Astrocyte of the spinal cord (primary cell): ENCODE results near the gene BTBD8.
"Not testable (repeated sequence)": the region's sequence is repeated elsewhere in the genome, so short reads cannot be mapped to it uniquely, and the experiment has no call there.

Experiments used
- DNase-seq: peaks from one replicate; pipeline ENCODE4 v3.0.0; 2011; ENCODE audit warnings: low read depth, low spot score
- H3K4me3 ChIP-seq: 2 replicates; pipeline ENCODE4 v1.5.1; 2011; ENCODE audit warnings: low read depth, mild to moderate bottlenecking, low read length, moderate library complexity
- CTCF ChIP-seq: IDR thresholded peaks from 2 replicates; pipeline ENCODE4 v1.5.1; 2012; ENCODE audit warnings: low read depth, mild to moderate bottlenecking, low read length, inconsistent platforms
- in situ Hi-C: cut with HindIII; loops from 2 replicates; pipeline ENCODE4 v1.10.0; 2017; ENCODE audit warnings: low sequenced_read_pairs

BTBD8 gene

GRCh38 chr1:92075311-92075710 lies 4.8 kb upstream of the BTBD8 start, which contains the start of gene SETSIP:
Gene SETSIP, minus strand, starts transcription at chr1:92075411. Its CDS starts 0 bp downstream, at chr1:92075411.
- DNase-seq = no peak
- no peak for TF ChIP-seq CTCF
- no peak within 1 kb of the TSS for H3K4me3 ChIP-seq
- in situ Hi-C loops = no loop called here

GRCh38 chr1:92076363-92076762 lies 3.8 kb upstream of the BTBD8 start:
- TF ChIP-seq CTCF = no peak
- DNase-seq = no peak
- in situ Hi-C loops = no loop called here
- H3K4me3 ChIP-seq = no peak overlapping the region

GRCh38 chr1:92078077-92078476 lies 2.1 kb upstream of the BTBD8 start:
- H3K4me3 ChIP-seq, in situ Hi-C loops, DNase-seq: not testable (repeated sequence)

GRCh38 chr1:92079441-92079840 lies 704 bp upstream of the BTBD8 start:
- TF ChIP-seq CTCF = no peak
- in situ Hi-C loops = no loop called here
- no peak overlapping the region for H3K4me3 ChIP-seq
- no peak for DNase-seq

- H3K4me3 ChIP-seq = peak overlapping the region; percentile 85
- no peak for TF ChIP-seq CTCF
- DNase-seq = no peak
- in situ Hi-C loops = no loop called here
Measured at GRCh38 chr1:92081031-92081430, 886 bp downstream of the BTBD8 start.

GRCh38 chr1:92084651-92085050 lies 4.5 kb downstream of the BTBD8 start:
- H3K4me3 ChIP-seq = no peak overlapping the region
- TF ChIP-seq CTCF = no peak
- no peak for DNase-seq
- in situ Hi-C loops = no loop called here

GRCh38 chr1:92085727-92086126 lies 5.6 kb downstream of the BTBD8 start:
- no peak for DNase-seq
- no peak for TF ChIP-seq CTCF
- in situ Hi-C loops = no loop called here
- H3K4me3 ChIP-seq = no peak overlapping the region
